H9 (cell line): ENCODE data around the gene EIF3F. TPM values are rescaled to one million over a fixed set of nuclear protein-coding genes. Genes with fewer than 3 reads are reported as not detected.

Source experiments
- DNase-seq: peaks from one replicate; pipeline ENCODE4 v3.0.0-alpha.2; 2017
- H2AFZ ChIP-seq: one replicate; pipeline ENCODE4 v1.6.1; 2013; ENCODE audit warnings: mild to moderate bottlenecking, low read length, control low read depth, moderate library complexity
- H2AK5ac ChIP-seq: 2 replicates; pipeline ENCODE4 v1.6.1; 2013; ENCODE audit warnings: low read length, control low read depth, mixed read lengths; ENCODE audit not compliant: insufficient read length
- H2BK120ac ChIP-seq: one replicate; pipeline ENCODE4 v1.6.1; 2013; ENCODE audit warnings: low read depth, mild to moderate bottlenecking, low read length, control low read depth, inconsistent platforms; ENCODE audit not compliant: poor library complexity, severe bottlenecking
- H2BK12ac ChIP-seq: 2 replicates; pipeline ENCODE4 v1.6.1; 2013; ENCODE audit warnings: low read length, control low read depth, mixed read lengths, low read depth; ENCODE audit not compliant: insufficient read length
- H2BK15ac ChIP-seq: 2 replicates; pipeline ENCODE4 v1.6.1; 2013; ENCODE audit warnings: low read depth, low read length, control low read depth
- H2BK20ac ChIP-seq: one replicate; pipeline ENCODE4 v1.6.1; 2013; ENCODE audit warnings: low read depth, mild to moderate bottlenecking, low read length, control low read depth, inconsistent platforms; ENCODE audit not compliant: poor library complexity, severe bottlenecking
- H2BK5ac ChIP-seq: 2 replicates; pipeline ENCODE4 v1.6.1; 2013; ENCODE audit warnings: low read length, control low read depth, mixed read lengths; ENCODE audit not compliant: insufficient read length
- H3K14ac ChIP-seq: 2 replicates; pipeline ENCODE4 v1.6.1; 2013; ENCODE audit warnings: low read length, control low read depth; ENCODE audit not compliant: insufficient read depth
- H3K18ac ChIP-seq: 2 replicates; pipeline ENCODE4 v1.6.1; 2013; ENCODE audit warnings: low read depth, mild to moderate bottlenecking, mixed read lengths, low read length, control low read depth; ENCODE audit not compliant: insufficient read length
- H3K23ac ChIP-seq: 2 replicates; pipeline ENCODE4 v1.6.1; 2013; ENCODE audit warnings: low read length, control low read depth, mixed read lengths, low read depth; ENCODE audit not compliant: insufficient read length
- H3K23me2 ChIP-seq: 2 replicates; pipeline ENCODE4 v1.6.1; 2013; ENCODE audit warnings: low read depth, mild to moderate bottlenecking, mixed read lengths, low read length, control low read depth; ENCODE audit not compliant: insufficient read length, poor library complexity, severe bottlenecking
- H3K27ac ChIP-seq: 2 replicates; pipeline ENCODE4 v1.5.1; 2013; ENCODE audit warnings: low read length, control low read depth, mixed read lengths, low read depth; ENCODE audit not compliant: insufficient read length
- H3K27me3 ChIP-seq: 2 replicates; pipeline ENCODE4 v1.6.1; 2013; ENCODE audit warnings: low read length, control low read depth, inconsistent platforms; ENCODE audit not compliant: insufficient read depth
- H3K4ac ChIP-seq: 2 replicates; pipeline ENCODE4 v1.6.1; 2013; ENCODE audit warnings: low read depth, mild to moderate bottlenecking, control low read depth, inconsistent platforms, low read length, moderate library complexity
- H3K4me1 ChIP-seq: 2 replicates; pipeline ENCODE4 v1.6.1; 2013; ENCODE audit warnings: low read length, control low read depth, inconsistent platforms; ENCODE audit not compliant: insufficient read depth
- H3K4me2 ChIP-seq: 2 replicates; pipeline ENCODE4 v1.6.1; 2013; ENCODE audit warnings: low read length, control low read depth, mixed read lengths; ENCODE audit not compliant: insufficient read length, insufficient read depth
- H3K56ac ChIP-seq: 2 replicates; pipeline ENCODE4 v1.6.1; 2013; ENCODE audit warnings: low read depth, mild to moderate bottlenecking, mixed read lengths, low read length, control low read depth; ENCODE audit not compliant: insufficient read length
- H3K79me1 ChIP-seq: 2 replicates; pipeline ENCODE4 v1.6.1; 2013; ENCODE audit warnings: low read depth, mild to moderate bottlenecking, moderate library complexity, low read length, control low read depth, inconsistent platforms; ENCODE audit not compliant: insufficient read depth, poor library complexity, severe bottlenecking
- H3K79me2 ChIP-seq: 2 replicates; pipeline ENCODE4 v1.6.1; 2013; ENCODE audit warnings: low read length, control low read depth, inconsistent platforms; ENCODE audit not compliant: insufficient read depth
- H3K9ac ChIP-seq: 2 replicates; pipeline ENCODE4 v1.6.1; 2013; ENCODE audit warnings: low read length, control low read depth, mixed read lengths; ENCODE audit not compliant: insufficient read length; ENCODE audit errors: extremely low read depth
- H3K9me3 ChIP-seq: one replicate; pipeline ENCODE4 v1.6.1; 2013; ENCODE audit warnings: low read depth, low read length, inconsistent platforms; ENCODE audit not compliant: control insufficient read depth
- H3T11ph ChIP-seq: one replicate; pipeline ENCODE4 v1.6.1; 2013; ENCODE audit warnings: mild to moderate bottlenecking, low read length, control low read depth, inconsistent platforms
- H4K20me1 ChIP-seq: one replicate; pipeline ENCODE4 v1.6.1; 2013; ENCODE audit not compliant: control insufficient read depth, insufficient read length, insufficient read depth
- H4K5ac ChIP-seq: 2 replicates; pipeline ENCODE4 v1.6.1; 2013; ENCODE audit warnings: low read depth, mild to moderate bottlenecking, mixed read lengths, low read length, control low read depth; ENCODE audit not compliant: insufficient read length
- H4K8ac ChIP-seq: replicated peaks from 2 replicates; pipeline ENCODE4 v1.6.1; 2013; ENCODE audit warnings: low read length, control low read depth, mixed read lengths, low read depth; ENCODE audit not compliant: insufficient read length
- H4K91ac ChIP-seq: 2 replicates; pipeline ENCODE4 v1.6.1; 2013; ENCODE audit warnings: low read depth, mild to moderate bottlenecking, moderate library complexity, mixed read lengths, low read length, control low read depth; ENCODE audit not compliant: insufficient read length
- H3K27ac Mint-ChIP-seq, 3 experiments: 2 replicates in 2 of 3; 3 replicates in 1 of 3; pipeline ENCODE4 v1.8.0; 2020 to 2021; ENCODE audit warnings: mixed read lengths in 3 of 3, mild to moderate bottlenecking in 1 of 3, moderate library complexity in 1 of 3
- H3K27me3 Mint-ChIP-seq: 2 replicates; pipeline ENCODE4 v1.8.0; 2021; ENCODE audit warnings: low read depth, mild to moderate bottlenecking, moderate library complexity, mixed read lengths
- H3K36me3 Mint-ChIP-seq, 3 experiments: 2 replicates in 2 of 3; 3 replicates in 1 of 3; pipeline ENCODE4 v1.8.0; 2020 to 2021; ENCODE audit warnings: low read depth in 3 of 3, mixed read lengths in 3 of 3; ENCODE audit not compliant: insufficient read depth in 1 of 3
- H3K4me1 Mint-ChIP-seq, 2 experiments: 2 replicates each; pipeline ENCODE4 v1.8.0; 2020; ENCODE audit warnings: mixed read lengths in 2 of 2
- H3K4me3 Mint-ChIP-seq, 2 experiments: 2 replicates in 1 of 2; 3 replicates in 1 of 2; pipeline ENCODE4 v1.8.0; 2020 to 2021; ENCODE audit warnings: mild to moderate bottlenecking in 2 of 2, mixed read lengths in 2 of 2, moderate library complexity in 1 of 2
- H3K9me3 Mint-ChIP-seq, 2 experiments: 2 replicates in 1 of 2; 3 replicates in 1 of 2; pipeline ENCODE4 v1.8.0; 2020; ENCODE audit warnings: mild to moderate bottlenecking in 2 of 2, mixed read lengths in 2 of 2, moderate library complexity in 1 of 2
- CTCF ChIP-seq: fragments of 200-600 bp; sonication (generic); conservative IDR thresholded peaks from 3 replicates; pipeline ENCODE4 v1.8.0; 2021; ENCODE audit warnings: antibody characterized with exemption, mild to moderate bottlenecking
- WGBS: extraction: QIAGEN DNeasy Blood & Tissue Kit; methylation state at CpG from one replicate; pipeline ENCODE4 v1.1.7; 2013; ENCODE audit warnings: missing lambda C conversion rate, low lambda C conversion rate, mixed read lengths; ENCODE audit not compliant: insufficient read length; ENCODE audit errors: extremely low coverage; 5-methylcytosine and 5-hydroxymethylcytosine counted together
- total RNA-seq: library from RNA; stranded (reverse); gene quantifications from 2 replicates; pipeline ENCODE4 v1.2.1, GENCODE V29; 2021

The EIF3F gene
- total RNA-seq, 1 experiment from 2014 or later: 348 TPM

- H2BK5ac ChIP-seq: no peak overlapping the region
- H3K27ac Mint-ChIP-seq: no peak overlapping the region
- no peaks in the 10 kb centered on the region for H3K23me2 ChIP-seq
- H3K18ac ChIP-seq: no peak overlapping the region
- H2BK12ac ChIP-seq: no peak overlapping the region
- no peak overlapping the region for H3K4ac ChIP-seq
- no peak for DNase-seq
- no peak overlapping the region for H4K91ac ChIP-seq
- no peak overlapping the region for H3T11ph ChIP-seq
- peaks cover 5% of the 10 kb centered on the region for H3K4me1 ChIP-seq
- H3K4me1 Mint-ChIP-seq: peaks cover 21 to 23% of the 10 kb centered on the region in 2 experiments
- no peak overlapping the region for H2AK5ac ChIP-seq
- no peak overlapping the region for H2BK20ac ChIP-seq
- no peaks in the 10 kb centered on the region for H3K79me1 ChIP-seq
- no peak overlapping the region for H2BK120ac ChIP-seq
- no peaks in the 10 kb centered on the region for H3K9me3 Mint-ChIP-seq
- H4K8ac ChIP-seq: no peak overlapping the region
- H3K36me3 Mint-ChIP-seq: no peaks in the 10 kb centered on the region; a peak in 1 of 7 replicates
- WGBS: no CpG with 5 or more reads among the region's 4 CpGs
- no peak overlapping the region for H3K56ac ChIP-seq
- no peak overlapping the region for H3K4me3 Mint-ChIP-seq
- no peaks in the 10 kb centered on the region for H4K20me1 ChIP-seq
- no peak overlapping the region for H3K27ac ChIP-seq
- no peak overlapping the region for H4K5ac ChIP-seq
- H3K9me3 ChIP-seq: no peaks in the 10 kb centered on the region
- no peak for TF ChIP-seq CTCF
- H3K14ac ChIP-seq: no peak overlapping the region
- no peak overlapping the region for H3K23ac ChIP-seq
- H3K27me3 ChIP-seq: peaks cover 9% of the 10 kb centered on the region; the same call in 1 of the 2 replicates
- no peak overlapping the region for H2AFZ ChIP-seq
- no peaks in the 10 kb centered on the region for H3K79me2 ChIP-seq
- H3K27me3 Mint-ChIP-seq: peaks cover 51% of the 10 kb centered on the region
- no peak overlapping the region for H3K9ac ChIP-seq
- no peak overlapping the region for H3K4me2 ChIP-seq
- H2BK15ac ChIP-seq: no peak overlapping the region
Observed at GRCh38 chr11:8011981-8012444, 24.9 kb downstream of the EIF3F start.
